ENCODE measurements around the gene SEC31A.

GRCh38 chr4:82906469-82906868 lies 15.5 kb upstream of the SEC31A start:
- TF ChIP-seq CTCF (IDR thresholded peaks at IDR 0.05), result no peak
- no peak for TF ChIP-seq POLR2A (IDR thresholded peaks at IDR 0.05)

Data from Peyer's patch (tissue), 4 donors.